Neural progenitor cell (in vitro differentiated cells): Measurements from ENCODE around the gene DNAJC13. TPM values are rescaled to one million over a fixed set of nuclear protein-coding genes. Genes with fewer than 3 reads are reported as not detected.
"Not testable (repeated sequence)": the region's sequence is repeated elsewhere in the genome, so short reads cannot be mapped to it uniquely, and the experiment has no call there.

Experiments used
- DNase-seq: peaks from one replicate; pipeline ENCODE4 v3.0.0-alpha.2; 2016; ENCODE audit warnings: low spot score
- H2AFZ ChIP-seq: fragments of 200-600 bp; sonication (generic); replicated peaks from 2 replicates; pipeline ENCODE4 v1.6.1; 2016; ENCODE audit warnings: antibody characterized with exemption
- H3F3A ChIP-seq: fragments of 200-600 bp; sonication (generic); 2 replicates; pipeline ENCODE4 v1.6.1; 2016; ENCODE audit warnings: antibody characterized with exemption, low read depth
- H3K27ac ChIP-seq: fragments of 200-600 bp; sonication (generic); 2 replicates; pipeline ENCODE4 v1.5.1; 2016; ENCODE audit warnings: mild to moderate bottlenecking
- H3K27me3 ChIP-seq: fragments of 200-600 bp; sonication (generic); 2 replicates; pipeline ENCODE4 v1.6.1; 2016; ENCODE audit warnings: mild to moderate bottlenecking, moderate library complexity
- H3K36me3 ChIP-seq: fragments of 200-600 bp; sonication (generic); 2 replicates; pipeline ENCODE4 v1.5.1; 2016
- H3K4me1 ChIP-seq: fragments of 200-600 bp; sonication (generic); 2 replicates; pipeline ENCODE4 v1.6.1; 2016; ENCODE audit warnings: mixed run types
- H3K4me2 ChIP-seq: fragments of 200-600 bp; sonication (generic); 2 replicates; pipeline ENCODE4 v1.6.1; 2016
- H3K4me3 ChIP-seq: fragments of 200-600 bp; sonication (generic); 2 replicates; pipeline ENCODE4 v1.5.1; 2016
- H3K79me2 ChIP-seq: fragments of 200-600 bp; sonication (generic); 2 replicates; pipeline ENCODE4 v1.6.1; 2016; ENCODE audit warnings: low read depth
- H3K9ac ChIP-seq: fragments of 200-600 bp; sonication (generic); 2 replicates; pipeline ENCODE4 v1.6.1; 2016
- H3K9me3 ChIP-seq: fragments of 200-600 bp; sonication (generic); 2 replicates; pipeline ENCODE4 v1.5.1; 2016; ENCODE audit warnings: low read depth
- H4K20me1 ChIP-seq: fragments of 200-600 bp; sonication (generic); 2 replicates; pipeline ENCODE4 v1.6.1; 2016; ENCODE audit warnings: low read depth
- H3K27ac Mint-ChIP-seq: 3 replicates; pipeline ENCODE4 v1.8.0; 2021; ENCODE audit warnings: mixed read lengths
- H3K27me3 Mint-ChIP-seq: 2 replicates; pipeline ENCODE4 v1.8.0; 2022; ENCODE audit warnings: low read depth, mild to moderate bottlenecking, inconsistent platforms, moderate library complexity, mixed read lengths; ENCODE audit not compliant: insufficient read depth
- H3K36me3 Mint-ChIP-seq: 3 replicates; pipeline ENCODE4 v1.8.0; 2021; ENCODE audit warnings: mixed read lengths
- H3K4me1 Mint-ChIP-seq: 3 replicates; pipeline ENCODE4 v1.8.0; 2021; ENCODE audit warnings: mixed read lengths
- H3K4me3 Mint-ChIP-seq: 3 replicates; pipeline ENCODE4 v1.8.0; 2021; ENCODE audit warnings: mild to moderate bottlenecking, moderate library complexity, mixed read lengths
- H3K9me3 Mint-ChIP-seq: 3 replicates; pipeline ENCODE4 v1.8.0; 2020; ENCODE audit warnings: mixed read lengths
- CTCF ChIP-seq: fragments of 200-600 bp; sonication (generic); IDR thresholded peaks from 2 replicates; pipeline ENCODE4 v1.5.1; 2017; ENCODE audit warnings: antibody characterized with exemption, mild to moderate bottlenecking
- EZH2 ChIP-seq: fragments of 200-600 bp; sonication (generic); IDR thresholded peaks from 2 replicates; pipeline ENCODE4 v1.6.1; 2017; ENCODE audit warnings: antibody characterized with exemption, mild to moderate bottlenecking, moderate library complexity
- EZH2phosphoT487 ChIP-seq: fragments of 200-600 bp; sonication (generic); IDR thresholded peaks from 2 replicates; pipeline ENCODE4 v1.6.1; 2017; ENCODE audit warnings: antibody characterized with exemption
- total RNA-seq: library from RNA; depleted of rRNA; stranded (reverse); fragments of >200 nt; gene quantifications from 2 replicates; pipeline ENCODE4 v1.2.3, GENCODE V29; 2015; ENCODE audit warnings: low replicate concordance

DNAJC13 gene
- total RNA-seq, 1 donor from 2014 or later = 36.3 TPM

- Histone ChIP-seq H3K9ac (no peak overlapping the region), H3K27ac (no peak overlapping the region), H3K27me3 (no peaks in the 10 kb centered on the region), H3K4me1 (peaks cover 18% of the 10 kb centered on the region), H3K9me3 (no peaks in the 10 kb centered on the region), H4K20me1 (no peaks in the 10 kb centered on the region), H3K36me3 (no peaks in the 10 kb centered on the region), H3K4me3 (no peak overlapping the region), H3K79me2 (no peaks in the 10 kb centered on the region), H3K4me2 (no peak overlapping the region), H2AFZ (no peak overlapping the region), H3F3A (peaks cover 13% of the 10 kb centered on the region)
- TF ChIP-seq CTCF (no peak), EZH2phosphoT487 (no peak), EZH2 (no peak)
- no peak overlapping the region for H3K4me3 Mint-ChIP-seq
- no peak for DNase-seq
- H3K27me3 Mint-ChIP-seq = peaks cover 6% of the 10 kb centered on the region
- H3K27ac Mint-ChIP-seq = no peak overlapping the region
- H3K4me1 Mint-ChIP-seq = peaks cover 11% of the 10 kb centered on the region
- H3K36me3 Mint-ChIP-seq = no peaks in the 10 kb centered on the region
- no peaks in the 10 kb centered on the region for H3K9me3 Mint-ChIP-seq
Observed at GRCh38 chr3:132386259-132386658, 31.0 kb upstream of the DNAJC13 start.

GRCh38 chr3:132392675-132393074 lies 24.6 kb upstream of the DNAJC13 start:
- not testable (repeated sequence) for H3K36me3 Mint-ChIP-seq, H3K79me2 ChIP-seq, H3K9ac ChIP-seq, DNase-seq, H3K9me3 ChIP-seq, H3K36me3 ChIP-seq, H2AFZ ChIP-seq, H3K4me1 ChIP-seq, H3K4me3 ChIP-seq, H3F3A ChIP-seq, H3K27ac ChIP-seq, H3K27me3 ChIP-seq, H3K27ac Mint-ChIP-seq, H3K4me1 Mint-ChIP-seq, H3K4me2 ChIP-seq, H3K4me3 Mint-ChIP-seq, H4K20me1 ChIP-seq, H3K27me3 Mint-ChIP-seq, H3K9me3 Mint-ChIP-seq

GRCh38 chr3:132394320-132394719 lies 23.0 kb upstream of the DNAJC13 start:
- no peaks in the 10 kb centered on the region for H3K4me1 Mint-ChIP-seq

GRCh38 chr3:132395126-132395525 lies 22.2 kb upstream of the DNAJC13 start:
- no peak overlapping the region for H3K4me3 Mint-ChIP-seq
- Histone ChIP-seq H3K4me2 (no peak overlapping the region), H3K27ac (no peak overlapping the region), H3K9me3 (no peaks in the 10 kb centered on the region), H3K4me3 (no peak overlapping the region), H3K4me1 (no peaks in the 10 kb centered on the region), H3K79me2 (no peaks in the 10 kb centered on the region), H4K20me1 (no peaks in the 10 kb centered on the region), H3K9ac (no peak overlapping the region), H3K36me3 (no peaks in the 10 kb centered on the region), H2AFZ (no peak overlapping the region), H3F3A (no peaks in the 10 kb centered on the region), H3K27me3 (no peaks in the 10 kb centered on the region)
- TF ChIP-seq CTCF (no peak), EZH2 (no peak), EZH2phosphoT487 (no peak)
- no peaks in the 10 kb centered on the region for H3K4me1 Mint-ChIP-seq
- DNase-seq = no peak
- H3K27me3 Mint-ChIP-seq = peaks cover 2% of the 10 kb centered on the region
- peaks cover 1% of the 10 kb centered on the region for H3K36me3 Mint-ChIP-seq
- no peaks in the 10 kb centered on the region for H3K9me3 Mint-ChIP-seq
- H3K27ac Mint-ChIP-seq = no peak overlapping the region

More at GRCh38 chr3:132394320-132394719, 23.0 kb upstream of the DNAJC13 start:
- peaks cover 2% of the 10 kb centered on the region for H3K27me3 Mint-ChIP-seq
- H3K79me2 ChIP-seq = no peaks in the 10 kb centered on the region
- no peaks in the 10 kb centered on the region for H4K20me1 ChIP-seq
- H2AFZ ChIP-seq = no peak overlapping the region
- H3K4me1 ChIP-seq = no peaks in the 10 kb centered on the region
- TF ChIP-seq CTCF (no peak), EZH2phosphoT487 (no peak), EZH2 (no peak)
- H3K9me3 ChIP-seq = no peaks in the 10 kb centered on the region
- no peak for DNase-seq
- H3K36me3 Mint-ChIP-seq = peaks cover 1% of the 10 kb centered on the region
- no peak overlapping the region for H3K4me2 ChIP-seq
- H3K9ac ChIP-seq = no peak overlapping the region
- no peak overlapping the region for H3K4me3 Mint-ChIP-seq
- no peaks in the 10 kb centered on the region for H3F3A ChIP-seq
- no peak overlapping the region for H3K27ac ChIP-seq
- H3K27ac Mint-ChIP-seq = no peak overlapping the region
- no peaks in the 10 kb centered on the region for H3K36me3 ChIP-seq
- no peaks in the 10 kb centered on the region for H3K27me3 ChIP-seq
- H3K4me3 ChIP-seq = no peak overlapping the region
- H3K9me3 Mint-ChIP-seq = no peaks in the 10 kb centered on the region
